Transverse colon (tissue), 3 donors: Measurements from ENCODE around the gene WASF2.

ENCODE experiments used
- CTCF ChIP-seq, 5 experiments: fragments of 200-600 bp in 3 of 5; fragments of 450-650 bp in 2 of 5; sonication (generic) in 3 of 5; IDR thresholded peaks; 1 replicate in 2 of 5; 2 replicates in 3 of 5; pipeline ENCODE4 v1.5.1; 2016 to 2017; ENCODE audit warnings: antibody characterized with exemption in 5 of 5, inconsistent platforms in 3 of 5, mild to moderate bottlenecking in 2 of 5, moderate library complexity in 1 of 5
- POLR2A ChIP-seq: fragments of 450-650 bp; IDR thresholded peaks from one replicate; pipeline ENCODE4 v1.6.1; 2016; ENCODE audit warnings: antibody characterized with exemption, mild to moderate bottlenecking, moderate library complexity

GRCh38 chr1:27398405-27399149 is 91.4 kb downstream of the WASF2 start:
- TF ChIP-seq CTCF (IDR thresholded peaks at IDR 0.05) (no peak), POLR2A (no peak)
